ENCODE results near the gene ZNF438. TPM values are rescaled to one million over a fixed set of nuclear protein-coding genes. Genes with fewer than 3 reads are reported as not detected.

ZNF438 gene
- total RNA-seq, 1 donor from 2014 or later, result 3.9 TPM

DNA sequence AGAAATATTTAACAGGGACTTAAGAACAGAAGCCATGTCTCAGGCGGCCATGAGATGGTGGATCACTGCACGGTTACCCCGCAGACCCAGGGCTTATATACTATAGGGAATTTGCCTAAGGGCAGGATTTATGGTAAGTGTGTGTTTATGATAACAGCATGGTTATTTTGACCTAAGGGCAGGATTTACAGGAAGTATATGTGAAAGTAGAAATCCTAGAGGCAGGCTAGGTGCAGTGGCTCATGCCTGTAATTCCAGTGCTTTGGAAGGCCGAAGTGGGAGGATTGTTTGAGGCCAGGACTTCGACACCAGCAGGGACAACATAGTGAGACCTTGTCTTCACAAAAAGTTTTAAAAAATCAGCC, 43.0 kb upstream of the ZNF438 start:
- no peaks in the 10 kb centered on the region for H3K4me1 Mint-ChIP-seq
- H3K27me3 Mint-ChIP-seq, result peaks cover 9% of the 10 kb centered on the region
- ATAC-seq (ENCODE audit: low read depth) (no peak), DNase-seq (no peak)
- H3K27ac Mint-ChIP-seq, result no peak overlapping the region
- TF ChIP-seq, protein P1, sequence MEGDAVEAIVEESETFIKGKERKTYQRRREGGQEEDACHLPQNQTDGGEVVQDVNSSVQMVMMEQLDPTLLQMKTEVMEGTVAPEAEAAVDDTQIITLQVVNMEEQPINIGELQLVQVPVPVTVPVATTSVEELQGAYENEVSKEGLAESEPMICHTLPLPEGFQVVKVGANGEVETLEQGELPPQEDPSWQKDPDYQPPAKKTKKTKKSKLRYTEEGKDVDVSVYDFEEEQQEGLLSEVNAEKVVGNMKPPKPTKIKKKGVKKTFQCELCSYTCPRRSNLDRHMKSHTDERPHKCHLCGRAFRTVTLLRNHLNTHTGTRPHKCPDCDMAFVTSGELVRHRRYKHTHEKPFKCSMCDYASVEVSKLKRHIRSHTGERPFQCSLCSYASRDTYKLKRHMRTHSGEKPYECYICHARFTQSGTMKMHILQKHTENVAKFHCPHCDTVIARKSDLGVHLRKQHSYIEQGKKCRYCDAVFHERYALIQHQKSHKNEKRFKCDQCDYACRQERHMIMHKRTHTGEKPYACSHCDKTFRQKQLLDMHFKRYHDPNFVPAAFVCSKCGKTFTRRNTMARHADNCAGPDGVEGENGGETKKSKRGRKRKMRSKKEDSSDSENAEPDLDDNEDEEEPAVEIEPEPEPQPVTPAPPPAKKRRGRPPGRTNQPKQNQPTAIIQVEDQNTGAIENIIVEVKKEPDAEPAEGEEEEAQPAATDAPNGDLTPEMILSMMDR (IDR thresholded peaks at IDR 0.05), result no peak
- H3K9me3 Mint-ChIP-seq, result no peaks in the 10 kb centered on the region
- H3K4me3 Mint-ChIP-seq, result no peak overlapping the region
- intact Hi-C loops (cut with micrococcal nuclease), result no loop called here
- no peaks in the 10 kb centered on the region for H3K36me3 Mint-ChIP-seq (ENCODE audit: low read depth)
- ChIA-PET POLR2A (no interaction called here), CTCF (no interaction called here)

DNA sequence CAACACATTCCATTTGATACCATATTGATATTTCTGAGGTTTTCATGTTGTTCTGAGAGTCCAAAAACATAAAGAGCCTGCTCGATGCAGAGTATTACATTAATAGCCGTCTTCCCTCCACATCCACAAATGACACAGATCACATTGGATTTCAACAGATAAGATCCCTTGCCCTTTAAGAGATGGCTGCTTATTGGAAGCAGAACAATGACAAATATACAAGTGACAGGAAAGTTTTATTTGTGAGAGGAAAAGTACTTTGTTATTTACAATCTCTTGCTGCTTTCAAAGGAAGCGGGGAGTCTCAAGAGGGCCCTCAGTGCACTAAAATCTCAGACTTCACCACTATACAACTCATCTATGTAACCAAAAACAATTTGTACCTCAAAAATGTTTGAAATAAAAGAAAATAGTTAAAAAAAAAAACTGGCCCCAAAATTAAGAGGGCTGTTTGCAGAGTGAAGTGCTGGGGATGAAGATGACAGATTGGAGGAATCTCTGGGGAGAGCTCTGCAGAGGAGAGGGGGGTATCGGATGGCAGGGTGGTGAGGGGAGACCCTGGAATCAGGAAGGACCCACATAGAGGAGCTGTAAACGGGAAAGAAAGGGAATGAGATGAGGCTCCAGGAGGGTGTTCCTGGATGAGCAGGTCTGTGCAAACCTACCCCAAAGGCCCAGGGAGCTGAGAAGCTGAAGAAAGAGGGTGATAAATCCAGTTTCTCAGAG, 42.5 kb upstream of the ZNF438 start:
- CTCF ChIA-PET, result no interaction called here
- no peak overlapping the region for H3K4me3 Mint-ChIP-seq
- ATAC-seq (ENCODE audit: low read depth) (no peak), DNase-seq (no peak)
- H3K27ac Mint-ChIP-seq, result no peak overlapping the region
- TF ChIP-seq, protein P1 (IDR thresholded peaks at IDR 0.05), result no peak
- POLR2A ChIA-PET, result no interaction called here
- peaks cover 13% of the 10 kb centered on the region for H3K27me3 Mint-ChIP-seq
- H3K36me3 Mint-ChIP-seq (ENCODE audit: low read depth), result no peaks in the 10 kb centered on the region
- no peaks in the 10 kb centered on the region for H3K4me1 Mint-ChIP-seq
- H3K9me3 Mint-ChIP-seq, result no peaks in the 10 kb centered on the region
- intact Hi-C loops (cut with micrococcal nuclease), result no loop called here

DNA sequence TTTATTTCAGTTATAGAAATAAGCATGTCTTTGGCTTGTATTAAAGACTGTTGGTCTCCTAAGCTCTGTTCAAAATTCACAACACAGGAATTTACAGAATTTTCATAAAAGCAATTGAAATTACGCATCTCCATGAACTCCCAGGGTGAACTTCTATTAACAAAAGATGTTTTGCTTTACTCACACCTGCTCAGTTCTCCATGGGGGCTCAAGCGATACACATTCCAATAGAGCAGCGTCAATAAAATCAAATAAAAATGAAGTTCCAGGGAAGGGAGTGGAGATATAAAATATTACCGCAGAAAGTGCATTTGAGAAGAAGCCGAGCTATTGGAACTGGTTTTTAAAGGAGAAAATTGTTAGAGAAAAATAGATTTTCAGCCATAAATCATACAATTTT, 41.5 kb upstream of the ZNF438 start:
- ChIA-PET CTCF (interaction anchor here (1.3 kb wide), 1 partner anchor 41 kb away, joined by 3 read pairs; the partner anchor contains the start of gene ZNF438), POLR2A (no interaction called here)
- H3K9me3 Mint-ChIP-seq, result no peaks in the 10 kb centered on the region
- ATAC-seq (ENCODE audit: low read depth) (no peak), DNase-seq (no peak)
- no peak overlapping the region for H3K27ac Mint-ChIP-seq
- H3K27me3 Mint-ChIP-seq, result peaks cover 15% of the 10 kb centered on the region
- no peaks in the 10 kb centered on the region for H3K36me3 Mint-ChIP-seq (ENCODE audit: low read depth)
- intact Hi-C loops (cut with micrococcal nuclease), result no loop called here
- H3K4me1 Mint-ChIP-seq, result no peaks in the 10 kb centered on the region
- TF ChIP-seq, protein P1 (IDR thresholded peaks at IDR 0.05), result no peak
- no peak overlapping the region for H3K4me3 Mint-ChIP-seq

DNA sequence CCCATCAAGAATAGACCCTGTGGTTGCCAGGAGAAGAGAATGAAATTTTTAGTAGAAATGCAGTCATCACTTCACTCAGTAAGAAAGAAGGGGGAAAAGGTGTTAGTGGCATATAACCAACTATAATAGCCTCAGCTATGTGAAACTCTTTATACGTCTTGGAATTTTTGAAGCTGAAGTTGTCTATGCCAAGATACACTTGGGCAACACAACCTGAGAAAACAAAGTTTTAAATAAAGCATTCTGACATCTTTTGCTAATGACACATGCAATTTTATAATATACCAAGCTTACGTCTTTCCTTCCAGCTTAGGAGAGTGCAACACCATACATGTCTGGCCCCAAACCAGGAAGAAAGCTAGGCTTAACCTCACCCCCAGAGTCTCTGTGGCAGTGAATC, 40.8 kb upstream of the ZNF438 start:
- Mint-ChIP-seq H3K4me3 (no peak overlapping the region), H3K27ac (no peak overlapping the region), H3K27me3 (peaks cover 18% of the 10 kb centered on the region), H3K36me3 (ENCODE audit: low read depth) (no peaks in the 10 kb centered on the region), H3K4me1 (no peaks in the 10 kb centered on the region), H3K9me3 (no peaks in the 10 kb centered on the region)
- ATAC-seq (ENCODE audit: low read depth) (no peak), DNase-seq (no peak)
- ChIA-PET CTCF (interaction anchor here (1.3 kb wide), 1 partner anchor 40 kb away, joined by 3 read pairs; the partner anchor contains the start of gene ZNF438), POLR2A (no interaction called here)
- intact Hi-C loops (cut with micrococcal nuclease), result no loop called here
- TF ChIP-seq, protein P1 (IDR thresholded peaks at IDR 0.05), result no peak

DNA sequence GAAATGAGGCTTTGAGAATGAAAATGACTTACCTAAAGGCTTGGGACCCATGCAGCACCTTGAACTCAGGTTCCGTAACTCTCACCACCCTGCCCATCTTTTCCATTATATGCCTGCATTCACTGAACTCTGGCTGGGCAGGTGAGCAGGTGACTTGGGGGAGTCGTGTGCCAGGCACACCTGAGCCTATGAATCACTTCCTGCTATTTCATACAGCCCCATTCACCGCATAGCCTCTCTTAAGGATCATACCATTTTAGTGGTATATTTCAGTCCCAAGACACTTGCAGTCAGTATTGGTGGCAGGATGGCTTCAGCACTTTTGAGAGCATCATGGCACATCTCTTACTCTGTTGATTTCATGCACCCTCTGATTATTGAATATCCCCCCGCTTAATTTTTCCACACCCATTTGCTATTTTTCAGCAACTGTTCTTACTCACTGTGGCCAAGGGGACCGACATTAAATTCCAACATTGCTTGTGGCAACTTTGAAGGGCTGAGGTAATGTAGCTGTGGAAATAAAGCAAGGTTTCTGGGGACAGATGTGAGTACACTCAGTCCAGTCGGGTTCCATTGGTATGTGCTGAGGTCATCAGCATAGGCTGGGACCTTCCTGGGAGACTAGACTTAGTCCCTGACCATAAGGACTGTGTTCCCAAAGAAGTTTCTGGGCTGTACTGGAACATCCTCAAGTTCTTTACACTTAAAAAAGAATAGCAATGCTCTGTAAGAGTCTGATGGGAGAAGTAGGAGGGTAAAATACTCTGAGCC, 39.8 kb upstream of the ZNF438 start:
- CTCF ChIA-PET, result no interaction called here
- H3K27me3 Mint-ChIP-seq, result peaks cover 20% of the 10 kb centered on the region
- no peak overlapping the region for H3K27ac Mint-ChIP-seq

More for the DNA sequence above, 39.8 kb upstream of the ZNF438 start:
- intact Hi-C loops (cut with micrococcal nuclease), result no loop called here
- DNase-seq (no peak), ATAC-seq (ENCODE audit: low read depth) (no peak)
- TF ChIP-seq, protein P1 (IDR thresholded peaks at IDR 0.05), result no peak
- Mint-ChIP-seq H3K4me3 (no peak overlapping the region), H3K36me3 (ENCODE audit: low read depth) (no peaks in the 10 kb centered on the region), H3K4me1 (no peaks in the 10 kb centered on the region), H3K9me3 (no peaks in the 10 kb centered on the region)
- POLR2A ChIA-PET, result no interaction called here

Measured in activated B cell treated with CpG ODN at 0.5 μM for 24 hours (primary cell).